NCI-H1092 (cell line): Measurements from ENCODE around the gene MAST4.
"Not testable (repeated sequence)": the region's sequence is repeated elsewhere in the genome, so short reads cannot be mapped to it uniquely, and the experiment has no call there.

Source experiments
- DNase-seq: peaks from one replicate; lab custom pipeline; 2025; lab: John Stamatoyannopoulos, UW

The MAST4 gene

GRCh38 chr5:66744040-66744439 lies 147.8 kb downstream of the MAST4 start:
- DNase-seq, result no peak

- DNase-seq, result no peak
Observed at GRCh38 chr5:66745297-66745696, 149.1 kb downstream of the MAST4 start.

- no peak for DNase-seq
Observed at GRCh38 chr5:66747607-66748006, 151.4 kb downstream of the MAST4 start.

- DNase-seq, result not testable (repeated sequence)
Observed at GRCh38 chr5:66752668-66753067, 156.5 kb downstream of the MAST4 start.

- peak; percentile 5 for DNase-seq
Observed at GRCh38 chr5:66757219-66757833, 161.1 kb downstream of the MAST4 start.

- DNase-seq, result no peak
Observed at GRCh38 chr5:66757834-66758371, 161.7 kb downstream of the MAST4 start.

- no peak for DNase-seq
Observed at GRCh38 chr5:66769030-66769733, 173.0 kb downstream of the MAST4 start.

GRCh38 chr5:66769839-66770617 lies 173.8 kb downstream of the MAST4 start:
- DNase-seq, result peak; percentile 2

GRCh38 chr5:66777868-66778267 lies 181.7 kb downstream of the MAST4 start:
- no peak for DNase-seq

GRCh38 chr5:66779528-66779927 lies 183.3 kb downstream of the MAST4 start:
- DNase-seq, result no peak

GRCh38 chr5:66788556-66788955 lies 192.4 kb downstream of the MAST4 start:
- no peak for DNase-seq

- DNase-seq, result no peak
Observed at GRCh38 chr5:66789434-66789833, 193.2 kb downstream of the MAST4 start.

GRCh38 chr5:66793049-66793448 lies 196.9 kb downstream of the MAST4 start:
- DNase-seq, result no peak

- peak; percentile 1 for DNase-seq
Observed at GRCh38 chr5:66795682-66796081, 199.5 kb downstream of the MAST4 start.

GRCh38 chr5:66796305-66797292 lies 200.4 kb downstream of the MAST4 start:
- peak; percentile 64 for DNase-seq

GRCh38 chr5:66802941-66803340 lies 206.7 kb downstream of the MAST4 start:
- no peak for DNase-seq

GRCh38 chr5:66805514-66806430 lies 209.6 kb downstream of the MAST4 start:
- DNase-seq, result no peak

- DNase-seq, result peak; percentile 36
Observed at GRCh38 chr5:66807743-66808142, 211.6 kb downstream of the MAST4 start.

GRCh38 chr5:66808663-66809062 lies 212.5 kb downstream of the MAST4 start:
- no peak for DNase-seq

- DNase-seq, result no peak
Observed at GRCh38 chr5:66810151-66810550, 214.0 kb downstream of the MAST4 start.
